Measurements from ENCODE around the gene PARD3B.

DNA sequence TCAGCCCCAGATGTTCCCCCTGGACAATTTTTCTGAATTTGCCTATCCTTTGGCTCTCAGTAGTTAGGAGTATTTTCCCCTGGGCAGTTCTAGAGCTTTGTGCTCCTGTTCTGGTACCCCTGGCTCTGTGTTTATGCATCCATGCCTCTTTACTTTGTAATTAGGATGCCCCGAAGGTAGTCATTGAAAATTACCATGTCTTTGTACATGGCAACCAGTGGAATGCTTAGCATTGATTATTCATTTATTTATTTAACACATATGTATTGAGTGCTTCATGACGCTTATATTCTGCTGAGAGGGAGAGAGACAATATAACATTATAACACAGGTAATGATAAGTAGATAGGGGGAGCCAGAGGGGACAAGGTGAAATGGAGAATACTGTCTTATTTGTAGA, 346.5 kb downstream of the PARD3B start:
- TF ChIP-seq, protein P1, sequence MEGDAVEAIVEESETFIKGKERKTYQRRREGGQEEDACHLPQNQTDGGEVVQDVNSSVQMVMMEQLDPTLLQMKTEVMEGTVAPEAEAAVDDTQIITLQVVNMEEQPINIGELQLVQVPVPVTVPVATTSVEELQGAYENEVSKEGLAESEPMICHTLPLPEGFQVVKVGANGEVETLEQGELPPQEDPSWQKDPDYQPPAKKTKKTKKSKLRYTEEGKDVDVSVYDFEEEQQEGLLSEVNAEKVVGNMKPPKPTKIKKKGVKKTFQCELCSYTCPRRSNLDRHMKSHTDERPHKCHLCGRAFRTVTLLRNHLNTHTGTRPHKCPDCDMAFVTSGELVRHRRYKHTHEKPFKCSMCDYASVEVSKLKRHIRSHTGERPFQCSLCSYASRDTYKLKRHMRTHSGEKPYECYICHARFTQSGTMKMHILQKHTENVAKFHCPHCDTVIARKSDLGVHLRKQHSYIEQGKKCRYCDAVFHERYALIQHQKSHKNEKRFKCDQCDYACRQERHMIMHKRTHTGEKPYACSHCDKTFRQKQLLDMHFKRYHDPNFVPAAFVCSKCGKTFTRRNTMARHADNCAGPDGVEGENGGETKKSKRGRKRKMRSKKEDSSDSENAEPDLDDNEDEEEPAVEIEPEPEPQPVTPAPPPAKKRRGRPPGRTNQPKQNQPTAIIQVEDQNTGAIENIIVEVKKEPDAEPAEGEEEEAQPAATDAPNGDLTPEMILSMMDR (IDR thresholded peaks at IDR 0.05), result no peak
- no peak for TF ChIP-seq POLR2A (IDR thresholded peaks at IDR 0.05)

Measured in lower leg skin (tissue), 3 donors.